ENCODE data around the gene SLC25A45. TPM values are rescaled to one million over a fixed set of nuclear protein-coding genes. Genes with fewer than 3 reads are reported as not detected.

SLC25A45 gene
- total and polyA plus RNA-seq, 2 of the 4 experiments (the other 2 are of a cell fraction): 0.72 to 1.2 TPM

GRCh38 chr11:65399249-65399648 lies 16.8 kb upstream of the SLC25A45 start:
- H3K36me3 ChIP-seq (ENCODE audit: control insufficient read depth, insufficient read depth, low read length): peaks cover 58% of the 10 kb centered on the region
- no peak overlapping the region for H3K27ac ChIP-seq (ENCODE audit: insufficient read depth, low read length)
- H3K9me1 ChIP-seq (ENCODE audit: insufficient read depth, low read length): no peaks in the 10 kb centered on the region; the same call in 1 of the 2 replicates
- ATAC-seq (ENCODE audit: low read depth): no peak
- H3K4me3 ChIP-seq (ENCODE audit: insufficient read depth, low read depth, low read length): no peak overlapping the region
- H4K91ac ChIP-seq (ENCODE audit: insufficient read depth, low read depth, low read length): no peak overlapping the region
- CTCF ChIA-PET: interaction anchor here (0.7 kb wide), 1 partner anchor 10 kb away, joined by 7 read pairs; no protein-coding TSS in a partner anchor
- 95% methylated on average over 12 of the region's 13 CpGs; no CpG with 5 or more reads in 1 of the 2 experiments for WGBS, 2 experiments (ENCODE audit: extremely low coverage in 2 of 2, insufficient read length in 1 of 2)
- no peak overlapping the region for H2AK5ac ChIP-seq (ENCODE audit: low read depth, low read length)
- H2AK9ac ChIP-seq (replicated peaks; ENCODE audit: low read depth, low read length, poor library complexity): no peak overlapping the region
- intact Hi-C loops (cut with micrococcal nuclease) (no loop called here), dilution Hi-C loops (cut with HindIII; ENCODE audit: low sequenced_read_pairs, unreplicated experiment) (no loop called here), in situ Hi-C loops (cut with MboI; ENCODE audit: low sequenced_read_pairs) (no loop called here)
- no peak overlapping the region for H4K8ac ChIP-seq (ENCODE audit: low read depth in 2 of 2, low read length in 2 of 2)
- H3K9me3 ChIP-seq (ENCODE audit: control insufficient read depth, insufficient read depth, low read length): no peaks in the 10 kb centered on the region
- H4K5ac ChIP-seq (ENCODE audit: low read depth, low read length): no peak overlapping the region
- peaks cover 4 to 42% of the 10 kb centered on the region in 2 experiments; a peak in 3 of 4 replicates for H3K79me1 ChIP-seq (ENCODE audit: low read depth in 1 of 2, low read length in 2 of 2)
- H3K18ac ChIP-seq (ENCODE audit: low read depth, low read length): no peak overlapping the region
- no peak overlapping the region for H3K9ac ChIP-seq (ENCODE audit: low read depth, low read length)
- H3K27me3 ChIP-seq (ENCODE audit: control insufficient read depth, insufficient read depth, low read length): no peaks in the 10 kb centered on the region
- no peak overlapping the region for H3K14ac ChIP-seq (replicated peaks; ENCODE audit: low read depth, low read length)
- no TSS peak for BruUV-seq (replicated peaks)
- H2BK15ac ChIP-seq (ENCODE audit: low read depth, low read length): no peak overlapping the region
- no peak overlapping the region for H2BK20ac ChIP-seq (ENCODE audit: low read depth, low read length)
- H2BK5ac ChIP-seq (ENCODE audit: low read depth, low read length, poor library complexity, severe bottlenecking): no peak overlapping the region
- DNase-seq: no peak
- H4K20me1 ChIP-seq (ENCODE audit: insufficient read depth, low read length): peaks cover 7% of the 10 kb centered on the region
- no peaks in the 10 kb centered on the region for H3K4me1 ChIP-seq (ENCODE audit: control insufficient read depth, insufficient read depth, low read length)
- POLR2A ChIA-PET (ENCODE audit: unreplicated experiment): no interaction called here
- TF ChIP-seq SMC3 (IDR thresholded peaks at IDR 0.05; ENCODE audit: low read depth, low read length) (no peak), MAFK (IDR thresholded peaks at IDR 0.05; ENCODE audit: low read depth, low read length) (no peak), BHLHE40 (IDR thresholded peaks at IDR 0.05; ENCODE audit: low read depth, low read length) (no peak), MXI1 (IDR thresholded peaks at IDR 0.05; ENCODE audit: borderline replicate concordance, low read depth, low read length) (no peak), FOS (IDR thresholded peaks at IDR 0.05; ENCODE audit: low read depth, low read length) (no peak), RCOR1 (IDR thresholded peaks at IDR 0.05; ENCODE audit: insufficient replicate concordance, low read length) (no peak), POLR2A (IDR thresholded peaks at IDR 0.05; ENCODE audit: low read depth, low read length) (no peak), NFE2L2 (IDR thresholded peaks at IDR 0.05; ENCODE audit: low read depth, low read length) (no peak), RAD21 (IDR thresholded peaks at IDR 0.05; ENCODE audit: low read length) (no peak), RFX5 (IDR thresholded peaks at IDR 0.05; ENCODE audit: low read depth, low read length) (no peak)
- no peak overlapping the region for H3K56ac ChIP-seq (ENCODE audit: extremely low read depth, insufficient read depth, low read length)
- no peak overlapping the region for H3K4me2 ChIP-seq (ENCODE audit: low read depth, low read length)
- H2BK120ac ChIP-seq (ENCODE audit: low read depth, low read length): no peak overlapping the region
- no peak overlapping the region for H3K4ac ChIP-seq (ENCODE audit: low read depth, low read length)
- no peak overlapping the region for H3K23ac ChIP-seq (ENCODE audit: low read depth, low read length)
- H2AFZ ChIP-seq (replicated peaks; ENCODE audit: low read length, poor library complexity): no peak overlapping the region
